Natural killer cell treated with Interleukin-12 subunit alpha and Interleukin-12 subunit beta and Interleukin-15 and Interleukin-18, amount 100 ng/mL, for 72 hours (primary cell): ENCODE measurements around the gene SPATA31D1. TPM values are rescaled to one million over a fixed set of nuclear protein-coding genes. Genes with fewer than 3 reads are reported as not detected.

Experiments used
- ATAC-seq, 2 donors: fragments of 150-1000 bp; cut with Tn5 transposase in 1 of 2; sonication (Bioruptor Pico), chemical (Tn5 transposase) in 1 of 2; 2 replicates each; pipeline ENCODE4 v1.10.0; 2021
- DNase-seq: peaks from one replicate; pipeline ENCODE4 v3.0.0; 2022; ENCODE audit warnings: low spot score
- H3K27ac Mint-ChIP-seq, 2 donors: 1 replicate in 1 of 2; 2 replicates in 1 of 2; pipeline ENCODE4 v1.8.0; 2022; ENCODE audit warnings: mixed read lengths in 2 of 2, mild to moderate bottlenecking in 1 of 2, moderate library complexity in 1 of 2
- H3K27me3 Mint-ChIP-seq, 2 donors: 1 replicate in 1 of 2; 2 replicates in 1 of 2; pipeline ENCODE4 v1.8.0; 2022; ENCODE audit warnings: mixed read lengths in 2 of 2
- H3K36me3 Mint-ChIP-seq: one replicate; pipeline ENCODE4 v1.8.0; 2022; ENCODE audit warnings: mixed read lengths
- H3K4me1 Mint-ChIP-seq, 2 donors: 1 replicate in 1 of 2; 2 replicates in 1 of 2; pipeline ENCODE4 v1.8.0; 2022; ENCODE audit warnings: low read depth in 2 of 2, mixed read lengths in 2 of 2, mild to moderate bottlenecking in 1 of 2
- H3K4me3 Mint-ChIP-seq: one replicate; pipeline ENCODE4 v1.8.0; 2022; ENCODE audit warnings: mixed read lengths
- H3K9me3 Mint-ChIP-seq: 2 replicates; pipeline ENCODE4 v1.8.0; 2022; ENCODE audit warnings: mixed read lengths
- total RNA-seq, 2 donors: library from RNA; stranded (reverse); gene quantifications; one replicate each; pipeline ENCODE4 v1.2.3, GENCODE V29; 2022

SPATA31D1 gene
- total RNA-seq, 2 donors from 2014 or later, result not detected

GRCh38 chr9:82036086-82036485 lies 47.5 kb downstream of the SPATA31D1 start:
- H3K4me3 Mint-ChIP-seq, result no peak overlapping the region
- no peaks in the 10 kb centered on the region for H3K4me1 Mint-ChIP-seq
- H3K9me3 Mint-ChIP-seq, result no peaks in the 10 kb centered on the region
- no peak overlapping the region for H3K27ac Mint-ChIP-seq
- H3K36me3 Mint-ChIP-seq, result no peaks in the 10 kb centered on the region
- ATAC-seq (no peak), DNase-seq (no peak)
- H3K27me3 Mint-ChIP-seq, result no peaks in the 10 kb centered on the region

- Mint-ChIP-seq H3K4me3 (no peak overlapping the region), H3K27ac (no peak overlapping the region), H3K4me1 (no peaks in the 10 kb centered on the region), H3K36me3 (no peaks in the 10 kb centered on the region), H3K9me3 (no peaks in the 10 kb centered on the region), H3K27me3 (no peaks in the 10 kb centered on the region)
- DNase-seq, result no peak
- no peak for ATAC-seq
Measured at GRCh38 chr9:82037126-82037525, 48.6 kb downstream of the SPATA31D1 start.

- ATAC-seq (no peak), DNase-seq (no peak)
- H3K9me3 Mint-ChIP-seq, result no peaks in the 10 kb centered on the region
- no peaks in the 10 kb centered on the region for H3K4me1 Mint-ChIP-seq
- H3K36me3 Mint-ChIP-seq, result no peaks in the 10 kb centered on the region
- no peak overlapping the region for H3K4me3 Mint-ChIP-seq
- no peak overlapping the region for H3K27ac Mint-ChIP-seq
- H3K27me3 Mint-ChIP-seq, result no peaks in the 10 kb centered on the region
Measured at GRCh38 chr9:82038897-82039296, 50.3 kb downstream of the SPATA31D1 start.

Other genes with a start within 250 kb of the SPATA31D1 start
- gene SPATA31D4, start 60.3 kb upstream of the SPATA31D1 start, total RNA-seq, result not detected
- not detected for gene SPATA31D3, start 45.3 kb upstream of the SPATA31D1 start, total RNA-seq